GM19099 (cell line): ENCODE measurements around the gene SCAPER.

ENCODE experiments used
- POLR2A ChIP-seq: IDR thresholded peaks from 3 replicates; pipeline ENCODE4 v1.6.1; 2011; ENCODE audit warnings: low read depth; ENCODE audit not compliant: insufficient read length; ENCODE audit errors: extremely low read depth

The SCAPER gene

DNA sequence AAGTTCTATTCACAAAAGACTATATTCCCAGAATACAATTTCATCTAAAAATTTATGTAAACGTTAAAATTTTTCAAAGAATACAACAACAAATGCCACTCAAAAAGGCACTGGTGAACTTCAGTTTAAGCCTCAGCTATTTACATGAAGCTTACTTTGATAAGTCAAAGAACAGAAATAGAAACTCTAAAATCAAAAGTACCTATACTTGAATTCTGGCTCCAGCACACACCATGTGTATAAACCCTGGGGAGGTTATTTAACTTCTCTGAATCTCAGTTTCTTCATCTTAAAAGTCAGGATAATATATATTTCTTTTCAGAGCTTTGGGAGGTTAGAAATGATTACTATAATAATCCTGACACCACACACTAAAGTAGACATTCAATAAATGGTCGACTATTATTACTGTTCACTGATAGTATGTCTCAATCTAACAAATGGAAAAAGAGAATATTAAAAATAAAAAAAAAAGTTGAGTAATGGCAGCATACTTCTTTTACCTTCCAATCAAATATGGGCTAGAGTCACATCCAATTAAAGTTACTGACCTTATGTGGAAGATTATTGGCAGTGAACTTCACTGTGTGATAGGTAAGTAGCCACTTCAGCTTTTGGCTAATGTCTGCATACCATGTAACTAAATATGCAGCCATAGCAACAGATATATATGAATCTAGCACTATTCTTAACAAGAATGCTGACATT, 320.1 kb downstream of the SCAPER start:
- no peak for TF ChIP-seq POLR2A

DNA sequence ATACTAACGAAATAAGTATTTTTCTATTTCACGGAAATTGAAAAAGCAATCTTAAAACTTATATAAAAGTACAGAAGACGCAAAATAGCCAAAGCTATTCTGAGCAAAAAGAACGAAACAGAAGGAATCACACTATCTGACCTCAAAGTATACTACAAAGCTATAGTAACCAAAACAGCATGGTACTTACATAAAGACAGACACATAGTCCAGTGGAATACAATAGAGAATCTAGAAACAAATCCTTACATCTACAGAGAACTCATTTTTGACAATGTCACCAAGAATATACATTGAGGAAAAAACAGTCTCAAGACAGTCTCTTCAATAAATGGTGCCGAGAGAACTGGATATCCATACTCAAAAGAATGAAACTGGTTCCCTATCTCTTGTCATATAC, 322.6 kb downstream of the SCAPER start:
- no peak for TF ChIP-seq POLR2A

- TF ChIP-seq POLR2A = no peak
Observed at GRCh38 chr15:76577879-76578512, 327.1 kb downstream of the SCAPER start.

DNA sequence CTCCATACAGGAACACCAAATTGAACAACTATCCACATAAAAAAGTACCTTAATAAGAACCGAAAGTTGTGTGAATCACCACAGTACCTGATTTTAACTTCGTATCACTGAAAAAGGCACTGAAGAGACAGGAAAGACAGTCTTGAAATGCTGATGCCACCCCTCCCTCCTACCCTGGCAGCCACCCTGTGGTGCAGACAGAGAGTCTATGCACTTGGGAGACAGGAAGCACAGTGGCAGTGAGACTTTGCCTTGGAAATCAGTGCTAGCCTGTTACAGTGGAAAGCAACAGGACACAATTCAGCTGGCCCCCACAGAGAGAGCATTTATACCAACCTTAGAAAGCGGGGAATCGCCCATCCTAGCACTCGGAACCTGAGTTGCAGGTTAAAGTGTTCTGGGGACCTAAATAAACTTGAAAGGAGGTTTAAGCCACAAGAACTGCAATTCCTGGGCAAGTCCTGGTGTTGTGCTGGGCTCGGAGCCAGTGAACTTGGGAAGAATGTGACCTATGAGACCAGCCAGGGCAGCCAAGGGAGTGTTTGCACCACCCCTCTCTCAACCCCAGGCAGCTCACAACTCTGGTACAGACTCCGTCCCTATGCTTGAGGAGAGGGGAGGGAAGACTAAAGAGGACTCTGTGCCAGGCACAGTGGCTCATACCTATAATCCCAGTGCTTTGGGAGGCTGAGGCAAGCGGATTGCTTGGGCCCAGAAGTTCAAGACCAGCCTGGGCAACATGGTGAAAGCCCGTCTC, 328.4 kb downstream of the SCAPER start:
- TF ChIP-seq POLR2A = no peak

DNA sequence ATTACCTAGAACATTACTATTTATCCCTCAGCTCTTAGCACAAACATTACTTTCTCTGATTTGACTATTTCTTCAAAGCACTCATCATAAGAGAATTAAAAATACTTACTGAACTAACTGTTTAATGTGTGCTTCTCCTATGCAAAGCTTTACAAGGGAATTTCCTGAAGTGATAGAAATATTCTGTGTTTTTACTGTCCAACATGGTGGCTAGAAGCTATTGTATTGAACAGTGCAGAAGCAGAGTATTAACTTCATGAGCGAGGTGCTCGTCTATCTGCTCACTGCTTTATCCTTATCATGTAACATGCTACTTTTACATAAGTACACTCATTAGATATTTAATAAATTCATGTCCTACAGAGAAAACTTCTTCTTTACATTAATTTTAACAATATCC, 329.5 kb downstream of the SCAPER start:
- TF ChIP-seq POLR2A = no peak

DNA sequence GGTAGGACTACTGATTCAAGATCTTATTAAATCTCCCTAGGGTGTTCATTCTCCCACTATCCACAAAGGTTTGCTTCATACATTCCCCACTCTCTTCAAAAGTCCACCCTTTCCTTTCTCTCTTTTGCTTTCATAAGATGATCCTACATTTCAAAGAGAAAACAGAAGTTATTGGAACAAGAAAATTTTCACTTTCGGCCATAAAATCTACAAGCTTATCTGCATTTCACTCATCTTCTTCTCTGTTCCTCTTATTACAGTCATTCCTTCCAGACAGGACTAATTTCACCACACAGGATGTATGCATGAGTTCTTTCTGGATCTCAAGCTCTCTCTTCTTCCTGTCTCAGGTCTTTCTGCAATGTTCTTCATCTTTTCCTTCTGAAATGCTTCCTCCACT, 329.9 kb downstream of the SCAPER start:
- TF ChIP-seq POLR2A = no peak

DNA sequence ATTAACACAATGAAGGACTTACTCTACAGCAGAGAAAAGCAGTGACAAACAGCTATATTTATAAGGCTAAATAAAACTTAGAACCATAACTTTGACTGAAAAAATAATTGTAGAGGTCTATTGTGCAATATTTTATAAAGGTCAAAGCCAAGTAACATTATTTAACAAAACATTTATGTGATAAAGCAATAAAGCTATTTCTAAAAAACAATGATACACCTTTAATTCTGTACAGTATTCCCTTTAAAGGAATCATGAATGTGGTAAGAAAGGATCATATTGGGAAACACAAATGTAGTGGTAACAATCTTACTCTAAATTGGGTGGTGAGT, 332.2 kb downstream of the SCAPER start:
- no peak for TF ChIP-seq POLR2A

DNA sequence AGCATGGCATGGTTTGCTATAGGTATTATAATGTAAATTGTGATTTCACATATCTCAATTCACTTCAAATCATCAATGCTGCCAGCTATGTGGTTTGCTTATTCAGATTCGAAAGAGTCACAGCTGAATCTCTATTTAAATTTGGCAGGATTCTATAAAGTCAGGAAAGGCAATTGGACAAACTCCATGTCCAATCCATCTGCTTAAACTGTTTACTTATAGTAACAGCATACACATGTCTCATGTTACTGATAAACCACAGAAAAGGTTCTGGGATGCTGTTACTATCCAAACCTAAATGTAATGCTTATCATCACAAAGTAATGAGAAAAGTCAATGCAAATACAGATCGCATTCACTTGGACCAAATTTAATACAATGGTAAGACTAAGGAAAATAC, 338.9 kb downstream of the SCAPER start:
- no peak for TF ChIP-seq POLR2A

DNA sequence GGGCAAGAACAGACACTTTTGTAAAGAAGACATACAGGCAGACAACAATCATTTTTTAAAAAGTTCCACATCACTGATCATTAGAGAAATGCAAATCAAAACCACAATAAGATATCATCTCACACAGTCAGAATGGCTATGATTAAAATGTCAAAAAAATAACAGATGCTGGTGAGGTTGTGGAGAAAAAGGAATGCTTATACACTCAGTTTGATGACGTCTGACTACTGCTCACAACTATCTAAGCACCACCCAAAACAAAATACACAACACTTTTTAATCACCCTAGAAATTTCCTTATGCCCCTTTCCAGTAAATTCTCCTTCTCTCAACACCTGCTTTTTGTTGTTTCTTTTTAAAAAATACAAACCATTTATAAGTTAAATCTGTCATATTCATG, 339.8 kb downstream of the SCAPER start:
- TF ChIP-seq POLR2A = no peak

GRCh38 chr15:76555247-76555646, 349.9 kb downstream of the SCAPER start:
- no peak for TF ChIP-seq POLR2A

GRCh38 chr15:76553564-76553963, 351.6 kb downstream of the SCAPER start:
- TF ChIP-seq POLR2A = no peak

DNA sequence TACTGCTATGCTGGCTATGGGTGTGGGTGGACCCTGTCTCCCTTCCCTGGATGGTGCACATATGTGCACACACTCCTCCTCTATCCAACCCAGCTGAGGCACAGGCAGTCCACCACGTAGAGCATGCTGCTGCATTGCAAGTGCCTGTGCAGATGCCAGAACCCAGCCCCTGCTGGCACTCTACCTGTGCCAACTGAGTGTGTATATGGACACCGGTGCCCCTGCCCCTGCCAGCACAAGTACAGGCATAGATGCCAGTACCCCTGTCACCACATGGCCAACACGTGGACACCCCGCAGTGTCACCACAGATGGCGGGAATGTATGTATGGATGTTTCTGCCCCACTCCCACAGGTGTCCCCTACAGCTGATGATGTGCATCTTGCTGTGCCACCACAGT, 352.0 kb downstream of the SCAPER start:
- no peak for TF ChIP-seq POLR2A

- no peak for TF ChIP-seq POLR2A
Observed at GRCh38 chr15:76546805-76547204, 358.3 kb downstream of the SCAPER start.

GRCh38 chr15:76533995-76534394, 371.1 kb downstream of the SCAPER start:
- TF ChIP-seq POLR2A = no peak

GRCh38 chr15:76533060-76533820, 371.9 kb downstream of the SCAPER start:
- no peak for TF ChIP-seq POLR2A
